SK-N-SH (cell line): ENCODE measurements around the gene SFI1. TPM values are rescaled to one million over a fixed set of nuclear protein-coding genes. Genes with fewer than 3 reads are reported as not detected.

Experiments
- CTCF ChIA-PET: fragments of 300-600, 350-600 bp; formaldehyde crosslinking; extraction: SDS; loops from one replicate; lab custom pipeline; 2021; lab: Yijun Ruan, JAX
- POLR2A ChIA-PET: fragments of 350-600 bp; sonication (Branson Sonifier 250); formaldehyde crosslinking; extraction: SDS; loops from one replicate; lab custom pipeline; 2020; ENCODE audit warnings: antibody characterized with exemption, inconsistent platforms; lab: Yijun Ruan, JAX
- DNase-seq: peaks from one replicate; pipeline ENCODE4 v3.0.0; 2012
- H2AFZ ChIP-seq: fragments of 200-600 bp; sonication (generic); 2 replicates; pipeline ENCODE4 v1.8.1; 2016; ENCODE audit warnings: antibody characterized with exemption, mild to moderate bottlenecking, low read depth
- H3F3A ChIP-seq: fragments of 200-600 bp; sonication (generic); replicated peaks from 2 replicates; pipeline ENCODE3; 2016; ENCODE audit warnings: antibody characterized with exemption, mild to moderate bottlenecking; ENCODE audit not compliant: insufficient read depth
- H3K27ac ChIP-seq, 2 experiments: fragments of 200-500 bp in 1 of 2; fragments of 200-600 bp in 1 of 2; sonication (Bioruptor generic) in 1 of 2; sonication (generic), shearing (Covaris generic) in 1 of 2; 2 replicates each; pipeline versions ENCODE4 v1.5.1 to v1.6.1; 2014 to 2016; ENCODE audit warnings: low read depth in 2 of 2, inconsistent platforms in 1 of 2, low read length in 1 of 2, mild to moderate bottlenecking in 1 of 2, mixed read lengths in 1 of 2
- H3K27me3 ChIP-seq: fragments of 200-600 bp; sonication (generic), shearing (Covaris generic); 2 replicates; pipeline ENCODE4 v1.6.1; 2016; ENCODE audit warnings: mixed run types; ENCODE audit not compliant: insufficient read depth
- H3K36me3 ChIP-seq, 2 experiments: fragments of 200-500 bp in 1 of 2; fragments of 200-600 bp in 1 of 2; sonication (Bioruptor generic) in 1 of 2; sonication (generic) in 1 of 2; replicated peaks in 1 of 2; 2 replicates each; pipeline versions ENCODE3 to v1.5.1; 2014 to 2016; ENCODE audit warnings: low read length in 1 of 2, mild to moderate bottlenecking in 1 of 2; ENCODE audit not compliant: insufficient read depth in 2 of 2, control insufficient read depth in 1 of 2
- H3K4me1 ChIP-seq, 2 experiments: fragments of 200-500 bp in 1 of 2; fragments of 200-600 bp in 1 of 2; sonication (Bioruptor generic) in 1 of 2; sonication (generic), shearing (Covaris generic) in 1 of 2; 2 replicates each; pipeline versions ENCODE4 v1.5.1 to v1.6.1; 2014 to 2016; ENCODE audit warnings: low read depth in 1 of 2, low read length in 1 of 2, mixed run types in 1 of 2; ENCODE audit not compliant: insufficient read depth in 2 of 2, control insufficient read depth in 1 of 2
- H3K4me2 ChIP-seq: fragments of 200-600 bp; sonication (generic), shearing (Covaris generic); 2 replicates; pipeline ENCODE4 v1.6.1; 2017; ENCODE audit warnings: mixed run types
- H3K4me3 ChIP-seq, 2 experiments: fragments of 200-500 bp in 1 of 2; fragments of 200-600 bp in 1 of 2; sonication (Bioruptor generic) in 1 of 2; sonication (generic), shearing (Covaris generic) in 1 of 2; 2 replicates each; pipeline versions ENCODE4 v1.5.1 to v1.8.1; 2014 to 2016; ENCODE audit warnings: low read depth in 2 of 2, inconsistent platforms in 1 of 2, low read length in 1 of 2, mild to moderate bottlenecking in 1 of 2, mixed read lengths in 1 of 2, moderate library complexity in 1 of 2
- H3K79me2 ChIP-seq: fragments of 200-600 bp; sonication (generic); 2 replicates; pipeline ENCODE4 v1.8.1; 2017; ENCODE audit warnings: mild to moderate bottlenecking; ENCODE audit not compliant: insufficient read depth
- H3K9ac ChIP-seq: fragments of 200-600 bp; sonication (generic); 2 replicates; pipeline ENCODE4 v1.6.1; 2017; ENCODE audit warnings: mixed run types
- H3K9me2 ChIP-seq: fragments of 200-600 bp; sonication (generic); 2 replicates; pipeline ENCODE4 v1.6.1; 2017; ENCODE audit warnings: mixed run types
- H3K9me3 ChIP-seq: fragments of 200-600 bp; sonication (generic); 2 replicates; pipeline ENCODE4 v1.6.1; 2017; ENCODE audit warnings: mixed run types, mild to moderate bottlenecking, moderate library complexity
- H4K20me1 ChIP-seq: fragments of 200-600 bp; sonication (generic); 2 replicates; pipeline ENCODE4 v1.6.1; 2017; ENCODE audit warnings: mild to moderate bottlenecking, mixed run types; ENCODE audit not compliant: insufficient read depth
- ELF1 ChIP-seq: IDR thresholded peaks from 2 replicates; pipeline ENCODE4 v1.4.0; 2012
- EP300 ChIP-seq, 2 experiments: IDR thresholded peaks; 2 replicates each; pipeline versions ENCODE4 v1.4.0 to v1.6.1; 2012; ENCODE audit warnings: borderline replicate concordance in 1 of 2, low read depth in 1 of 2, low read length in 1 of 2
- EZH2phosphoT487 ChIP-seq: fragments of 200-600 bp; sonication (generic); IDR thresholded peaks from 2 replicates; pipeline ENCODE4 v1.6.1; 2017; ENCODE audit warnings: low read depth, mixed run types, mild to moderate bottlenecking, antibody characterized with exemption, moderate library complexity, borderline replicate concordance
- FOXJ3 ChIP-seq: sonication (generic); formaldehyde crosslinking; IDR thresholded peaks from 2 replicates; pipeline ENCODE4 v1.5.1; 2020; ENCODE audit warnings: mild to moderate bottlenecking, missing genetic modification reagents
- GABPA ChIP-seq: IDR thresholded peaks from 2 replicates; pipeline ENCODE4 v1.4.0; 2012; ENCODE audit warnings: low read depth, mild to moderate bottlenecking
- GATA2 ChIP-seq: sonication (generic); formaldehyde crosslinking; IDR thresholded peaks from 2 replicates; pipeline ENCODE4 v1.5.0; 2020; ENCODE audit warnings: mild to moderate bottlenecking, missing genetic modification reagents
- JUND ChIP-seq: IDR thresholded peaks from 2 replicates; pipeline ENCODE4 v1.4.0; 2012
- NFIC ChIP-seq: IDR thresholded peaks from 2 replicates; pipeline ENCODE4 v1.4.0; 2012; ENCODE audit warnings: borderline replicate concordance
- RAD21 ChIP-seq: IDR thresholded peaks from 2 replicates; pipeline ENCODE4 v1.6.1; 2012; ENCODE audit warnings: mild to moderate bottlenecking, low read length
- RCOR1 ChIP-seq: fragments of 150-350 bp; IDR thresholded peaks from 2 replicates; pipeline ENCODE4 v1.6.1; 2017; ENCODE audit warnings: antibody characterized with exemption, low read length
- RXRA ChIP-seq: IDR thresholded peaks from 2 replicates; pipeline ENCODE4 v1.4.0; 2012; ENCODE audit warnings: low read depth, mild to moderate bottlenecking, borderline replicate concordance
- TAF1 ChIP-seq: IDR thresholded peaks from 2 replicates; pipeline ENCODE4 v1.6.1; 2012; ENCODE audit warnings: low read depth, mild to moderate bottlenecking, low read length, moderate library complexity, borderline replicate concordance
- WGBS: methylation state at CpG from one replicate; pipeline ENCODE4 v1.1.6; 2017; ENCODE audit warnings: low lambda C conversion rate; 5-methylcytosine and 5-hydroxymethylcytosine counted together
- polyA plus RNA-seq, 3 experiments: library from polyadenylated mRNA; depleted of rRNA; stranded (reverse); fragments of >200 nt; gene quantifications; 2 replicates each; pipeline ENCODE4 v1.2.3, GENCODE V29; 2012
- TF ChIP-seq, protein P1 (sequence below): fragments of 150-350 bp; IDR thresholded peaks from 2 replicates; pipeline ENCODE4 v1.6.1; 2016; ENCODE audit warnings: mild to moderate bottlenecking, low read depth, low read length
- TF ChIP-seq, protein P2 (sequence below): IDR thresholded peaks from 2 replicates; pipeline ENCODE4 v1.6.1; 2012; ENCODE audit warnings: mild to moderate bottlenecking, low read depth, low read length, moderate library complexity
- TF ChIP-seq, protein P3 (sequence below): IDR thresholded peaks from 2 replicates; pipeline ENCODE4 v1.4.0; 2012; ENCODE audit warnings: low read depth, borderline replicate concordance
- TF ChIP-seq, protein P4 (sequence below): IDR thresholded peaks from 2 replicates; pipeline ENCODE4 v1.4.0; 2012; ENCODE audit warnings: low read depth
- TF ChIP-seq, protein P5 (sequence below): IDR thresholded peaks from 2 replicates; pipeline ENCODE4 v1.4.0; 2012; ENCODE audit warnings: low read depth, borderline replicate concordance

Gene SFI1
- polyA plus RNA-seq, 1 of the 3 experiments (the other 2 are of a cell fraction), result 24.7 TPM

DNA sequence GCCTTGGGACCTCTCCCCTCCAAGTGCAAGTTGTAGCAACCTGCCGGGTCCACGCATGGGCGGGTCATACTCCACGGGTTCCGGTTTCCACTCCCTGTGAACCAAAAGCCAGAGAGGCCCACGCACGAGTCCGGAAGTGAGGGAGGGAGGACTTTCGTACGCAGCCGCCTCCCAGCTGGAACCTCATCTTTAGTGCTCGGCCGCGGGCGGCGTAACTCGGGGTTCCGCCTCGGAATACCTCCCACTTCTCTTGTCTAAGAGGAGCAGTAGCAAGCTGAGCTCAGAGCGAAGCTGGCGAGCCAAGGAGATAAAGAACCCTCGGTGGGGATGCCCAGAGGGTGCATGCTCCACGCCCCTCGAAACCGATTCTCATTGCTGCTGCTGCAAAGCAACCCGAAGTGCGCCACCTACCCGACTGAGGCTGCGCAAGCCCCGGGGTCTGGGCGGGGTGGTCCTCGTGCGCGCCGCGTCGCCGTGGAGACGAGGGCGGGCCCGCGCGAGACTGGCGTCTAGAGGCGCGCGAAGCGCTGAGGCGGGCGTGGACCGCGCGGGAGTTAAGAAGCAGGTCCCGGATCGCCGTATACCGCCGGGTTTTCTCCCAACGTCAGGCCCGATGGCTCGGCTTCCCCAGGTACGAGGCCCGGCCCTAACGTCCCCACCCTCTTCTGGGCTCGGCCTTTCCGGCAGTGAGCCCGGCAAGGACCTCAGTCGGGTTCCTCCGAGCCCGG is at the start of gene SFI1 (continued):
- TF ChIP-seq, protein P1, sequence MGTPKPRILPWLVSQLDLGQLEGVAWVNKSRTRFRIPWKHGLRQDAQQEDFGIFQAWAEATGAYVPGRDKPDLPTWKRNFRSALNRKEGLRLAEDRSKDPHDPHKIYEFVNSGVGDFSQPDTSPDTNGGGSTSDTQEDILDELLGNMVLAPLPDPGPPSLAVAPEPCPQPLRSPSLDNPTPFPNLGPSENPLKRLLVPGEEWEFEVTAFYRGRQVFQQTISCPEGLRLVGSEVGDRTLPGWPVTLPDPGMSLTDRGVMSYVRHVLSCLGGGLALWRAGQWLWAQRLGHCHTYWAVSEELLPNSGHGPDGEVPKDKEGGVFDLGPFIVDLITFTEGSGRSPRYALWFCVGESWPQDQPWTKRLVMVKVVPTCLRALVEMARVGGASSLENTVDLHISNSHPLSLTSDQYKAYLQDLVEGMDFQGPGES, result no peak
- peak; percentile 60 for TF ChIP-seq GABPA
- TF ChIP-seq, protein P2, sequence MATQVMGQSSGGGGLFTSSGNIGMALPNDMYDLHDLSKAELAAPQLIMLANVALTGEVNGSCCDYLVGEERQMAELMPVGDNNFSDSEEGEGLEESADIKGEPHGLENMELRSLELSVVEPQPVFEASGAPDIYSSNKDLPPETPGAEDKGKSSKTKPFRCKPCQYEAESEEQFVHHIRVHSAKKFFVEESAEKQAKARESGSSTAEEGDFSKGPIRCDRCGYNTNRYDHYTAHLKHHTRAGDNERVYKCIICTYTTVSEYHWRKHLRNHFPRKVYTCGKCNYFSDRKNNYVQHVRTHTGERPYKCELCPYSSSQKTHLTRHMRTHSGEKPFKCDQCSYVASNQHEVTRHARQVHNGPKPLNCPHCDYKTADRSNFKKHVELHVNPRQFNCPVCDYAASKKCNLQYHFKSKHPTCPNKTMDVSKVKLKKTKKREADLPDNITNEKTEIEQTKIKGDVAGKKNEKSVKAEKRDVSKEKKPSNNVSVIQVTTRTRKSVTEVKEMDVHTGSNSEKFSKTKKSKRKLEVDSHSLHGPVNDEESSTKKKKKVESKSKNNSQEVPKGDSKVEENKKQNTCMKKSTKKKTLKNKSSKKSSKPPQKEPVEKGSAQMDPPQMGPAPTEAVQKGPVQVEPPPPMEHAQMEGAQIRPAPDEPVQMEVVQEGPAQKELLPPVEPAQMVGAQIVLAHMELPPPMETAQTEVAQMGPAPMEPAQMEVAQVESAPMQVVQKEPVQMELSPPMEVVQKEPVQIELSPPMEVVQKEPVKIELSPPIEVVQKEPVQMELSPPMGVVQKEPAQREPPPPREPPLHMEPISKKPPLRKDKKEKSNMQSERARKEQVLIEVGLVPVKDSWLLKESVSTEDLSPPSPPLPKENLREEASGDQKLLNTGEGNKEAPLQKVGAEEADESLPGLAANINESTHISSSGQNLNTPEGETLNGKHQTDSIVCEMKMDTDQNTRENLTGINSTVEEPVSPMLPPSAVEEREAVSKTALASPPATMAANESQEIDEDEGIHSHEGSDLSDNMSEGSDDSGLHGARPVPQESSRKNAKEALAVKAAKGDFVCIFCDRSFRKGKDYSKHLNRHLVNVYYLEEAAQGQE, result peak; percentile 10; the same call in 1 of the 2 replicates
- no peak; the same call in 1 of the 2 replicates for TF ChIP-seq TAF1
- no peak for TF ChIP-seq NFIC
- TF ChIP-seq EZH2phosphoT487, result no peak
- peak; percentile 77 for TF ChIP-seq ELF1
- TF ChIP-seq, all 33 proteins: peak for 15

DNA sequence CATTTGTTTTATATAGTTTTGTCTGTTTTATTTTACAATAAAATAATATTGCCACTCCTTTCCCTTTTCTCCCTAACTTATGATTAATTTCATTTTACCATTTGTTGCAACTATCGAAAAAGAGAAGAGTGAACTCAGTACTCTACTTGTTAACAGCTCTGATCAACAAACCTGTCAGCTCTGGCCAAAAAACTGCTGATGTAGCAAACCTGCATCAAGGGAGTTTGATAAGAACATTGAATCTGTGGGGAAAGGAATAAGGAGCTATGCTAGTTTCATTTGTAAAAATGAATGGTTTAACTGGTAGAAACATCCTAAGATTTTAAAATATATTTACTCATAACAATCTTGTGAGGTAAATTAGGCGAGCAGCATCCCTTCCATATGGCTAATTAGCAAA is 49.6 kb upstream of the SFI1 start:
- Histone ChIP-seq H3K4me1 (no peaks in the 10 kb centered on the region), H3K9ac (no peak overlapping the region), H3F3A (peaks cover 8% of the 10 kb centered on the region), H3K4me2 (no peak overlapping the region), H3K4me3 (no peak overlapping the region), H3K9me3 (no peaks in the 10 kb centered on the region), H3K27me3 (no peaks in the 10 kb centered on the region), H3K79me2 (peaks cover 3% of the 10 kb centered on the region; the same call in 1 of the 2 replicates), H3K9me2 (no peaks in the 10 kb centered on the region), H3K27ac (no peak overlapping the region), H2AFZ (no peak overlapping the region), H4K20me1 (no peaks in the 10 kb centered on the region), H3K36me3 (peaks cover 31 to 56% of the 10 kb centered on the region in 2 experiments)
- no peak for DNase-seq
- 93% methylated on average over 2 of the region's 2 CpGs for WGBS
- ChIA-PET POLR2A (interaction anchor here (0.6 kb wide), 1 partner anchor 215 kb away, joined by 3 read pairs; the partner anchor contains the start of gene PISD), CTCF (interaction anchor here (1.0 kb wide), 1 partner anchor 21 kb away, joined by 3 read pairs; no protein-coding TSS in a partner anchor)
- TF ChIP-seq RXRA (no peak), FOXJ3 (CRISPR knock-in tag) (no peak), JUND (no peak), EP300 (IDR thresholded peaks at IDR 0.05; ENCODE audit: borderline replicate concordance in 1 of 2, low read depth in 1 of 2, low read length in 1 of 2) (no peak), RAD21 (no peak), RCOR1 (no peak), GABPA (no peak), GATA2 (CRISPR knock-in tag) (no peak), TAF1 (no peak)
- TF ChIP-seq, protein P3, sequence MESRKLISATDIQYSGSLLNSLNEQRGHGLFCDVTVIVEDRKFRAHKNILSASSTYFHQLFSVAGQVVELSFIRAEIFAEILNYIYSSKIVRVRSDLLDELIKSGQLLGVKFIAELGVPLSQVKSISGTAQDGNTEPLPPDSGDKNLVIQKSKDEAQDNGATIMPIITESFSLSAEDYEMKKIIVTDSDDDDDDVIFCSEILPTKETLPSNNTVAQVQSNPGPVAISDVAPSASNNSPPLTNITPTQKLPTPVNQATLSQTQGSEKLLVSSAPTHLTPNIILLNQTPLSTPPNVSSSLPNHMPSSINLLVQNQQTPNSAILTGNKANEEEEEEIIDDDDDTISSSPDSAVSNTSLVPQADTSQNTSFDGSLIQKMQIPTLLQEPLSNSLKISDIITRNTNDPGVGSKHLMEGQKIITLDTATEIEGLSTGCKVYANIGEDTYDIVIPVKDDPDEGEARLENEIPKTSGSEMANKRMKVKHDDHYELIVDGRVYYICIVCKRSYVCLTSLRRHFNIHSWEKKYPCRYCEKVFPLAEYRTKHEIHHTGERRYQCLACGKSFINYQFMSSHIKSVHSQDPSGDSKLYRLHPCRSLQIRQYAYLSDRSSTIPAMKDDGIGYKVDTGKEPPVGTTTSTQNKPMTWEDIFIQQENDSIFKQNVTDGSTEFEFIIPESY, result no peak
- TF ChIP-seq, protein P4, sequence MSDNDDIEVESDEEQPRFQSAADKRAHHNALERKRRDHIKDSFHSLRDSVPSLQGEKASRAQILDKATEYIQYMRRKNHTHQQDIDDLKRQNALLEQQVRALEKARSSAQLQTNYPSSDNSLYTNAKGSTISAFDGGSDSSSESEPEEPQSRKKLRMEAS, result no peak
- TF ChIP-seq, protein P5, sequence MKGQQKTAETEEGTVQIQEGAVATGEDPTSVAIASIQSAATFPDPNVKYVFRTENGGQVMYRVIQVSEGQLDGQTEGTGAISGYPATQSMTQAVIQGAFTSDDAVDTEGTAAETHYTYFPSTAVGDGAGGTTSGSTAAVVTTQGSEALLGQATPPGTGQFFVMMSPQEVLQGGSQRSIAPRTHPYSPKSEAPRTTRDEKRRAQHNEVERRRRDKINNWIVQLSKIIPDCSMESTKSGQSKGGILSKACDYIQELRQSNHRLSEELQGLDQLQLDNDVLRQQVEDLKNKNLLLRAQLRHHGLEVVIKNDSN, result no peak
